Eye (tissue), 1 donor: Measurements from ENCODE around the gene MSANTD4.
"Not testable (repeated sequence)": the region's sequence is repeated elsewhere in the genome, so short reads cannot be mapped to it uniquely, and the experiment has no call there.

ENCODE experiments used
- DNase-seq: peaks from one replicate; pipeline ENCODE4 v3.0.0-alpha.2; 2015

MSANTD4 gene

DNA sequence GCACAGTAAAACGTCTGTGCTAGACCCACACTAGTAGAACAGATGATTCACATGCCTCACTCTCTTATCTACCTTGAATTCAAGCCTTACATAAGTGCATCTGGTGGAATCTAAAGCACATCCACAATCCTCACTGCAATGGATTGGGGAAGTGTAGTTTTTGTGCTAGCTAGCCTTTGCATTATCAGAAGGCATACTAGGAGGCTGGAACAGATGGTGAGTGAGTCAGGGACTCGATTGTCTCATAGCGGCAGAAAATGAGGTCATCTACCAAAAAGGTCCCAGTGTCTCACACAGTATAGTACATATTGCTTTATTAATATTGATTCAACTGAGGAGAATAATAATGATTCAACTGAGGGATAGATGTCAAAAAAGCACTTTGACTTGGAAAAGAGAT lies 9.3 kb downstream of the MSANTD4 start:
- peak; percentile 84 for DNase-seq

GRCh38 chr11:106011481-106011880 lies 10.6 kb downstream of the MSANTD4 start:
- DNase-seq = no peak

GRCh38 chr11:106003094-106003493 lies 18.9 kb downstream of the MSANTD4 start:
- DNase-seq = not testable (repeated sequence)

DNA sequence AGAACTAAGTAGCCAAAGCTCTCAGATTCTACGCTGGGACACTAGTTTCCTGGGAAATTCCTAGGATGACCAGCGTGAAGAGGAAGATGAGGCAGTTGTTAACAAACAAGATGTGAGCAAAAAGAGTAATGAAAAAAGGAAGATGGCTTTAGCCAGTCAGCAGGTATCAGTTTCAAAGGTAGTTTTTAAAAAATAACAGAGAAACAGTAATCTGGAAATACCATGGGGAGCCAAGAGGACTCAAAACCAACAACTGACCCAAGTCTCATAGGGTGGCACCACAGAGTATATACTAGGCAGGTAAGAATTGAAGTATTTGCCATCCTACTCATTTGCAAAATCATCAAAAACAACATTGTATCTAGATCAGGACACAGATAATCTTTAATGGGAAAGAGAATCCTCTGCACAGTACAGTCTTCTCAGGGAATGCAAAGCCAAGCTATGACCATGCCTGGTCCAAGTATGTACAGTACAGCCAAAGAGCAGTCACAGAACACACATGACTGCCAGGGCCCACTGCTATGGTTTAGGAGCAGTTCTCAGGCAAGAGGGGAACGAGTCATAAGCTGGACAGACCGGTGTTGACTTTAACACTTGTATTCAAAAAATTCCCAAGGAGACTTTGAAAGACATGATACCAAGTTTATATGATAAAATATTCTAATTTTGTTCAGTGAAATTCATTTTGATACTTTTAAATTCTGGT lies 20.6 kb downstream of the MSANTD4 start:
- no peak for DNase-seq

- DNase-seq = no peak
Measured at GRCh38 chr11:105991888-105992287, 30.2 kb downstream of the MSANTD4 start.

GRCh38 chr11:105989124-105989523 lies 32.9 kb downstream of the MSANTD4 start:
- no peak for DNase-seq

DNA sequence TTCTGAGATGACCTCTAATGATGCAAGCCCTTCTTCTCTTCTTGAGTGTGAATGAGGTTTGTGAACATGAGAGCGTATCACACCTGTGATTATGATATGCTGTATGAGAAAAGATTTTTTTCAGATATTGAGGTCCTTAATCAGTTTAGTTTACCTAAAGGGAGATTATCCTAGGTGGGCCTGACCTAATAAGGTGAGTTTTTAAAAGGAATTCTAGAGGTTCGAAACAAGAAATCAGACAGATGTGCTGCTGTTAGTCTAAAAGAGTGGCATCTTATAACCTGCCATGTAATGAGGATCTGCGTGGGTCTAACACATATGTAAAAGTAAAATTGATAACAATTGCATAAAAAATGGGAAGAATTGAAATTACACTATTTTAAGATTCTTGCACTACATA lies 33.8 kb downstream of the MSANTD4 start:
- no peak for DNase-seq

- no peak for DNase-seq
Measured at GRCh38 chr11:105986554-105986953, 35.5 kb downstream of the MSANTD4 start.

DNA sequence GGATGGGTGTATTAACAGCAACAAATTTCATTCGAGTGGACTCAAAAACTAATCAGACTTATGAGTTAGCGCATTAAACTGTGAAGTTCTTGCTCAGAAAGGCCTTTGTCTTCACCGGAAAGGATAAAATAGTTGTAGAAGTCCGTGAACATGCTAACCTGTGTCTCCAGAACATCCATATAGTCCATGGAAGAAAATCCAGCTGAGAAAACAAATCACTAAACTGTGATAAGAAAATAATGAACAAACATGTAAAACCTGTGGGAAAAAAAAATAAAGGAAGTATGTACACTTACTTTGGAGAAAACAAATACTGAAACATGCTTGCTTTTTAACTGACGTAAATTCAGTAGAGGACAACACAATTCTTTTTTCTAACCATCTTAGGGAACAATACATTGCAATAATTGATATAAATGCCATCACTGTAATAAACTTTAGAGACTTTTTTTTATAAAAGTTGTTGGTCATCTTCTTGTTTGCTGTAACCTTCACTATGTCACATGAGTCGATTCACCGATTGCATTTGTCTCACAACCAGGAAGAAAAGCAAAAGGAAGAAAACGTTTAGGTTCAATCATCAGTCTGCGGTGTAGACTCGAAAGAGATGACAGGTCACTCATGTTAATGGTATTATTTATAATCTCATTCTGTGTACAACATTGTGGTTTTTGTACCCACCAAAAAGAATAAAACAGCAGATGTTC lies 41.9 kb downstream of the MSANTD4 start:
- DNase-seq = no peak

- DNase-seq = no peak
Measured at GRCh38 chr11:105975128-105975527, 46.9 kb downstream of the MSANTD4 start.

GRCh38 chr11:105969756-105970155 lies 52.3 kb downstream of the MSANTD4 start:
- DNase-seq = no peak

GRCh38 chr11:105968021-105968697 lies 53.9 kb downstream of the MSANTD4 start:
- no peak for DNase-seq

DNA sequence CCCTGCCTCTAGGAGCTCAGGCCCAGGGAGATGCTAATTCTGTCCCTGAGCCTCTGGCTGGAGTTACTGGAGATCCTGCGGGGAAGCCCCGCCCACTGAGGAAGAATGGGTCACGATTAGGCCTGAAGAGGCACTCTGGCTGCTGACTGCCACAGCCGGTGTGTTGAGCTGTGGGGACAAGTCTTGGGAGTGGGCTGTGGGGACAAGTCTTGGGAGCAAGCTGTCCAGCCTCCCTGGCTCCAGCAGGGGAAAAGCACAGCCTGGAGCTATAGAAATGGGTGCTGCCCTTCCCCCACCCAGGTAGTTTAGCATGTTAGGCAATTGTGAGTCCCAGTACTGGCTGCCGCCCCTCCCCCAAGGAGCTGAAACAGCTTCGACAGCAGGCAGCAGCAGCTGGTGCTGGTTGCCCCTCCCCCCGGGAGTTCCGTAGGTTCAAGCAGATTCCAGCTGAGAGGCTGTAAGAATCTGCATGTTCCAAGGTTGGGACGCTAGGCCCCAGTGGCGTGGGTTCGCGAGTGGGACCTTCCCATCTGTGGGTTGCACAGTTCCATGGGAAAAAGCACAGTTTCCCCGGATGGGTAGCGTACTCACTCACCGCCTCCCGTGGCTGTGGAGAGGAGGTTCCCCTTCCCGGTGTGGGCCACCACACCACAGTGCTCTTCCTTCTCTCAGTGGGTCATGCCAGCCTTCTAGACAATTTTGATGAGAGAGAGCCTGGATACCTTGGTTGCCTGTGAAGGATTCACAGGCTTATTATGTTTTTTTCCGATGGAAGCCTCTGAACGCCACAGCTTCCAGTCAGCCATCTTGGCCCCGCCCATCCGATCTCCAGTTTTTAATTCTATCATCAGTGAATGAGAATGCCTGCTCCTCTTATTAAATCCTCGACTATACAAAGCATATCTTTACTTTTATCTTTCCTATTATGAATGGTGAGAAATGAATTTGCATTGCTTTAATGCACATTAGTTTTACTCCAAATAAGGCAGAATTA lies 61.5 kb downstream of the MSANTD4 start:
- peak; percentile 25 for DNase-seq
